PFSK-1 (cell line): ENCODE measurements around the gene CS.

ENCODE experiments used
- FOXP2 ChIP-seq: optimal IDR thresholded peaks from 2 replicates; pipeline ENCODE3; 2011; ENCODE audit warnings: borderline replicate concordance, control low read depth, inconsistent platforms; ENCODE audit not compliant: insufficient read depth; ENCODE audit errors: extremely low read length, extremely low read depth
- POLR2AphosphoS5 ChIP-seq: IDR thresholded peaks from 2 replicates; pipeline ENCODE4 v1.6.1; 2012; ENCODE audit warnings: low read depth, mild to moderate bottlenecking, control low read depth, low read length, moderate library complexity
- REST ChIP-seq, 2 experiments: IDR thresholded peaks; 2 replicates each; pipeline versions ENCODE4 v1.6.1 to v1.8.0; 2011 to 2012; ENCODE audit warnings: low read depth in 2 of 2, low read length in 2 of 2, control low read depth in 1 of 2, inconsistent platforms in 1 of 2, mild to moderate bottlenecking in 1 of 2, moderate library complexity in 1 of 2; ENCODE audit not compliant: insufficient read depth in 1 of 2
- SIN3A ChIP-seq: IDR thresholded peaks from 2 replicates; pipeline ENCODE4 v1.6.1; 2012; ENCODE audit warnings: mild to moderate bottlenecking, low read length, moderate library complexity, borderline replicate concordance; ENCODE audit not compliant: insufficient read depth
- TAF1 ChIP-seq: IDR thresholded peaks from 2 replicates; pipeline ENCODE4 v1.6.1; 2012; ENCODE audit warnings: low read length, control low read depth, borderline replicate concordance; ENCODE audit not compliant: insufficient read depth

GRCh38 chr12:56278905-56279304, 21.2 kb downstream of the CS start:
- no peak for TF ChIP-seq POLR2AphosphoS5
- TF ChIP-seq TAF1, result no peak
- no peak for TF ChIP-seq SIN3A
- TF ChIP-seq REST (IDR thresholded peaks at IDR 0.05; ENCODE audit: insufficient read depth in 1 of 2, low read depth in 2 of 2, low read length in 2 of 2), result no peak
- TF ChIP-seq FOXP2, result no peak
